GM15510 (cell line): Measurements from ENCODE around the gene IGFALS.

Source experiments
- POLR2A ChIP-seq: IDR thresholded peaks from 3 replicates; pipeline ENCODE4 v1.6.1; 2011; ENCODE audit warnings: borderline replicate concordance; ENCODE audit not compliant: insufficient read length; ENCODE audit errors: extremely low read depth

Gene IGFALS

DNA sequence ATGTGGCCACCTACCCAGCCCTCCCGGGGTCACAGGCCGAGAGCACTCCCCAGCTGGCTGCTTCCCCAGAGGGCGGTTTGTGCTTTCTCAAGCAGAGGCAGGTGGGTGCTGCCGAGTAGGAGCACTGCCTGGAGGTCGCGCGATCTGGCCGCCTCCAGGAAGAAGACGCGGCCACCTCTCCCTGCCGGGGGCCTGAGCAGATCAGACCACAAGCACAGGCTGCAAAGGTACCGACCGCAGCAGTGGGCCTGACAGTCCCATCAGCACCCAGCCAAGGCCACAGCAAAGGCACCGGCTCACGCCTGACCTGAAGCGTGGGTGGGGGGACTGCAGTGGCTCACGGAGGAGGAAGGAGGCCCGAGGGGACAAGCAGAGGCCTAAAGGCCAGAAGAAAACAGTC is 15.2 kb upstream of the IGFALS start:
- TF ChIP-seq POLR2A, result no peak

DNA sequence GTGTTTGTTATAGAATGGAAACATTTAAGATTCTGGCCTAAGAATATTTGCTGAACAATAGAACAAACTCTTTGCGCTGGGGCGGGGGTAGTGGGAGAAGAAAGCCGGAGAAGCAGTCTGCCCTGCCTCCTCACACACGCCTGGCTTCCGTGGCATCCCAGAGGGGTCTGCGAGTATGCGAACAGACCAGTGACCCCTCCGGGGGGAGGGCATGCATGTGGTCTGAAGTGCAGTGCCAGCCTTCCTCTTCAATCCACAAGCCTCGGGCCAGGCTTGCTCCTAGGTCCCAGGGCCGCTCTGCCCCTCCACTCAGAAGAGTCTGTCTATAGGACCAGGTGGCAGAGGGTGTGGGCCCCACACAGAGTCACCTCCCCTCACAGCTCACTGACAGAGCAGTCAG is 14.1 kb upstream of the IGFALS start:
- no peak for TF ChIP-seq POLR2A

DNA sequence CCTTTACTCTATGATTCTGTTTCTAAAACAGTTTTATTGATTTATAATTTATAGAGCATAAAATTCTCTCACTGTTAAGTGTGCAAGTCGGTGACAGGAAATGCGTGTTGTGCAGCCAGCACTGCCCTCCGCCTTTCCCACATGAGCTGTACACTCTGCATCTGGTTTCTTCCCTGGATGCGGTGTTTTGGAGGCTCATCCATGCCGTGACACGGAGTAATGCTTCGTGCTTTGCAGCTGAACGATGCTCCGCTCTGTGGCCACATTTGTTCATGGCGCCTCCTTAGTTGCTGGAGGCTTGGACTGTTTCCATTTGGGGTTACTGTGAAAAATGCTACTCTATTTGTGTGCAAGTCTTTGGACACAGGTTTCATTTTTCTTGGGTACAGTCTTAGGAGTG is 7.2 kb upstream of the IGFALS start:
- TF ChIP-seq POLR2A, result no peak

DNA sequence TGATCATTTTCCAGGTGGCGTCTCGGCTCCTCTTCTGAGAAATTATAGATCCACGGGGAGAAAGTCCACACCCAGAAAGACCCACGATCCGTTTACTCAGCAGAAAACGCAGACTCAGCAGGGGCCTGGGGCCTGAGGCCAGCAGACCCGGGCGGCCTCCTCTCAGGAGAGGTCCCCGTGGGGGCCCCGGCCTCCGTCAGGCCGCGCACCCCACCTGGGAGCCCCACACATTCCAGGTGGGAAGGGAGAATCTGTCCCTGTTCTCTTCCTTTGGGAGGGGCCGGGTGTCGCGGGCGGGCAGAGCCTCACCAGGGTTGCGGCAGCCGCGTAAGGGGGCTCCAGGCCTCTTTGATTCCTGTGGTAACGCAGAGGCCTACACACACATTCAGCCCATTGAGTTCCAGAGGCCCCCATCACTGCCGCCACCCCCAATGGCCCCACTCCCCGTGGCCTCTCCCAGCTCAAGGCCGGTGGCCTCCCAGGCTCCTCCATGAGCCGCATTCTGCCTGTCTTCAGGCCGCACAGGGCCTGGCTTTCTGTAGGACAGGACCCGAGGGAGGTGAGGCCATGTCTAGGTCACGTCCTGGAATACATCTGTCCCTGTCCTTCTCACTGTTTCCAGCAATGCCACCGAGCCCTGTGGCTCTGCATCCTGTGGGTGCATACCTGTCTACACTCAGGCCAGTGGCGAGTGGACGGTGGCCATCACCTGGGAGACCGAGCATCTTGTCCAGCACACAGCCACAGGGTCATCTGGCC is 1.6 kb upstream of the IGFALS start:
- no peak for TF ChIP-seq POLR2A

DNA sequence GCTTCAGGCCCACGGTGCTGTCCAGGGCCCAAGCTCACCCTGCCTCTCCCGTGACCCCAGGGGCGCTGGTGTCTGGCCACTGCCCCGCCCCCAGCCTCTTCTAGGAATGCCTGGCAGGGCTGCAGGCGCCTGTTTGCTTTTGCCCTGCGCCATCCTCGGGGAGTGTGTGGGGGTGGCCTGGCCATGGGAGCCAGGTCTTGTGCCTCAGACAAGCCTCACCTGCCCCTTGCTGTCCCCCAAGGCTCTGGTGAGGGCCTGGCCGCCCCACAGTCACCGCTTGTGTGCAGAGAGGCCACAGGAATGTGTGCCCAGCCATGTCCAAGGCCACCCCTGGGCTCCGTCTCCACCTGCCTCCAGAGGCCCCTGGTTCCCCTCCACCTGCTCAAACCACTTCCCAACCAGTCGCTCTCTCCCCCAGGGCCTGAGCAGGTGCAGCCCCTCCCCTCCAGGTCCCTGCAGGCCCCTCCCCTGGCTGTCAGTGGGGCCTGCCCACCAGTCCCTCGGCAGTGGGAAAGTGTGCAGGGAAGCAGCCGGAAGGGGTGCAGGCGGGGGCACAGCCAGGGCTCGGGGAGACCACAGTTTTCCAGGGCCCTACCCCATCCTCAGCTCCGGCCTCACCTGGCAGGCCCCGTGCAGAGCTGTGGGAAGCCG is 841 bp upstream of the IGFALS start:
- TF ChIP-seq POLR2A, result no peak

DNA sequence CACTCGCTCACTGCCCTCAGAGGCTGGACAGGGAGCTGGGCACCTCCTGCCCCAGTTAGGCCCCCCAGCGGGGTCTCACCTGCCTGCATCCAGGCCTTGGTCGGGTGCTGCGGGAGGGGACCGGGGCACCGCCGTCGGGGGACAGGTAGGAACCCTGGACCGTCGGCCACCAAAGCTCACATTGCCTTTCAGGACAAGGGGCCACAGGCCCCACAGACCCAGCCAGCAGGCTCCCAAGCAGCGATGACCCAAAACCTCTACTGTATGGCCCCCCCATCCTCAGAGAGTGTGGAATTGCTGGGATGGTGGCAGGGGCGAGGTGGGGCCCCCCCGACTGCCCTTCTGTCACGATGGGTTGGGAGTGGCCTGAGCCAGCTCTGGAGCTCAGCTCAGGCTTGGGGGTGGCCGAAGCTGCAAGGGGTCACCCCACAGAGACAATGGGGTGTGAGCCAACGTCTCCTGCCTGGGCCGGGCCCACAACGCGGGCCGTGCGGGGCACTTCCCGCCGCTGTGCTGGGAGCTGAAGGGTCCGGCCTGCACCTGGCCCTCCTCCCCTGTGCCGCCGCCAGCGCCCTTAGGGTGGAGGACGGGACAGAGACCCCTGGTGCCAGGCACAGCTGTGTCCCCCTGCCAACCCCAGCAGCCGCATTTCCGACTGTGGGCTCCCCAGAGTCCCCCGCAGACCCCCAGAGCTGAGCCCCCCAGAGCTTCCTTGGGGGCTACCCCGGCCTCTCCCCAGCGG is 498 bp downstream of the IGFALS start:
- TF ChIP-seq POLR2A, result no peak

DNA sequence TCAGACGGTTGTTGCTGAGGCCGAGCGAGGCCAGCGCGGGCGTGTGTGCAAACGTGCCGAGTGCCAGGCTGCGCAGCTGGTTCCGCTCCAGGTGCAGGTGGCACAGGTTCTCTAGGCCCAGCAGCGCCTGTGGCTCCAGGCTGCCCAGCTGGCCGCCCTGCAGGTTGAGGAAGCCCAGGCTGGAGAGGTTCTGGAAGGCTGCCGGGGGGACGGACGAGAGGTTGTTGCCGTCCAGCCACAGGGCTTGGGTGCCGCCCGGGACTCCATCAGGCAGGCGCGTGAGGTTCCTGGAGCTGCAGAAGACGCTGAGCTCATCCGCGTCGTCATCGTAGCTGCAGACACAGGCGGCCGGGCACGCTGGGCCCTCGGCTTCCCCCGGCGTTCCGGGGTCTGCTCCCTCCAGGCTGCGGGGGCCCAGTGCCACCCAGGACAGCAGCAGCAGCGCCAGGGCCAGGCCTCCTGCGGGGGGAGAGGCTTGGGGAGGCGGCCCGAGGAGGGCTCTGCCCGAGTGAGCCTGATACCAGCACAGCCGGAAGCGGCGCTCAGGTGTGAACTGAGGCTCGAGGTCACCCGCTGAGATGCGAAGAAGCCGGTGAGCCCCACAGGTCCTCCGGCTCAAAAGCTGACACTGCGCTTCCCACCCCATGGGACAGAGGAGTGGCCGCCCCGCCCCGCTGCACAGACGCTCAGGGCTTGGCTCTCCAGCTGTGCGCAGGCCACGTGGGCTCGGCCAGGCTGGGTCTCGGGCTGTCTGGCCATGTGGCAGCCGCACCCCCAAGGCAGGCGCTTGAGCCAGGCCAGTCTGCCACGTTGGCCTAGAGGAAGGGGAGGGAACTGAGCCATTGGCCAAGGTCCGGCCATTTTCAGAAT is 1.3 kb downstream of the IGFALS start:
- no peak for TF ChIP-seq POLR2A

DNA sequence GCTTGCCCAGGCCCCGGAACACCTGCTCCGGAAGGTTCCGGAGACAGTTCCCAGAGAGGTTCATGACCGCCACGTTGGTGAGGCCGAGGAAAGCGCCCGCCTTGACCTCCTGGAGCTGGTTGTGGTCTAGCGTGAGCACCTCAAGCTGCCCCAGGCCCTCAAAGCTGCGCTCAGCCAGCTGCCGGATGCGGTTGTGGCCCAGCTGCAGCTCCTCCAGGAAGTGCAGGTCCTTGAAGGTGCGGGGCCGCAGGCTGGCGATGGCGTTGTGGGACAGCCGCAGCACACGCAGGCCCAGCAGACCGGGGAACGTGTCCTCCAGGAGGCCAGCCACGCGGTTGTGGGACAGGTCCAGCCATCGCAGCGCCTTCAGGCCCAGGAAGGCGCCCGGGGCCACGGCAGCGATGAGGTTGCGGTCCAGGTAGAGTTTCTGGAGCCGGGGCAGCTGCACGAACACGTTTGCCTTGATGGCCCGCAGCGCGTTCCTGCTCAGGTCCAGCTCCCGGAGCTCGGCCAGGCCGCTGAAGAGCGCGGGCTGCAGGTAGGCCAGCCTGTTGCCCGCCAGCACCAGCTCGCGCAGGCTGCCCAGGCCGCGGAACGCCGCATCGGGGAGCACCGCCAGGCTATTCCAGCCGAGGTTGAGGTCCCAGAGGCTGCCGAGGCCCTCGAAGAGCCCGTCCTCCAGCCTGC is 2.1 kb downstream of the IGFALS start:
- TF ChIP-seq POLR2A, result no peak

DNA sequence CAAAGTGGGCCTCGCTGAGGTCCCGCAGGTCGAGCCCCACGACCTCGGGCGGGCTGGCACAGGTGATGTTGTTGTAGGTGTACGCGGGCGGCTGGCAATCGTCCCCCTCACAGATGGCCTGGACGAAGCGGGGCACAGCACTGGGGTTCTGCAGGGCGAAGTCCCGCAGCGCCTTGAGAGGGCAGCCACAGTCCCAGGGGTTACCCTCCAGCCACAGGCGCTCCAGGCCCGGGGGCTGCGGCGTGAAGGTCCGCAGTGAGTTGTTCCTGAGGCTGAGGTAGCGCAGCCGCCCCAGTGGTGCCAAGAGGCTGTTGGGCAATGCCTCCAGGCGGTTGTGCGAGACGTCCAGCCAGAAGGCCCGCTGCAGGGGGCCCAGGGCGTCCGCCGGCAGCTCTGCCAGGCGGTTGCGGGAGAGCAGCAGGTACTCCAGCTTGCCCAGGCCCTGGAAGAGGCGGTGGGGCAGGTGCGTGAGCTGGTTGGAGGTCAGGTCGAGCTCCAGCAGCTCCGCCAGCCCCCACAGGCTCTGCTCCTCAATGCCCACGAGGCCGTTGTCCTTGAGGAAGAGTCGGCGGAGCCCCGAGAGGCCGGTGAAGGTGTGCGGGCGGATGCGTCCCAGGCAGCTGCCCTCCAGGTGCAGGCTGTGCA is 2.8 kb downstream of the IGFALS start:
- no peak for TF ChIP-seq POLR2A

DNA sequence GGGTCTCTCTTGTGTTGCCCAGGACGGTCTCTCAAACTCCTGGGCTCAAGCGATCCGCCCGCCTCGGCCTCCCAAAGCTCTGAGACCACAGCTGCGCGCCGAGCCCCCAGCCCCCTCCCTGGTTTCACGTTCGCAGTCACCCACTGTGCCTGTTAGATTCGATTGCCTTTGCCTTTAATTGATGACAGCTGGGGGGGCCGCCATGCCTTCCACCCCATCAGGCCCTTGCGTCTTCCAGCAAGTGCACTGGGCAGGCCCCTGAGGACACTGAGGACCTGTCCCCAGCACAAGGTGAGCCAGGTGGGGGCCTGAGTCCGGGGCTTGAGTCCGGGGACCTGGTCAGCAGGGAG is 3.3 kb downstream of the IGFALS start:
- TF ChIP-seq POLR2A, result no peak

DNA sequence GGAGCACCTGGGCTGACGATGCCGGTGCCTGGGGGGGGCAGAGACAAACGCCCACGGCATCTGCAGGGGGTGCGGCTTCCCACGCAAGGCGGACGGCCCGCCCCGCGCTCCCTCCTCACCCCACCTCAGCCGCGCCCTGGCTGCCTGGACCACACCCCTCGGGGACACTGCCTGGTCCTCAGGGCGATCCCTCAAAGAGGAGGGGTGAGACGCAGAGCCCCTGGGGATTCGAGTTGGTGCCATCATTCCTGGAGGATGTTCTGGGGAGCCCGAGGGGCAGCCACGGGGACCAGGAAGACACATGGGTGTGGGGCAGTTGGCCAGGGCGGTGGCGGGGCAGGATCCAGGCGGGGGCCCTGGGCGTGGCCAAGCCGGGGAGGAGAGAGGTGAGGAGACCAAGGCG is 3.9 kb downstream of the IGFALS start:
- TF ChIP-seq POLR2A, result no peak

DNA sequence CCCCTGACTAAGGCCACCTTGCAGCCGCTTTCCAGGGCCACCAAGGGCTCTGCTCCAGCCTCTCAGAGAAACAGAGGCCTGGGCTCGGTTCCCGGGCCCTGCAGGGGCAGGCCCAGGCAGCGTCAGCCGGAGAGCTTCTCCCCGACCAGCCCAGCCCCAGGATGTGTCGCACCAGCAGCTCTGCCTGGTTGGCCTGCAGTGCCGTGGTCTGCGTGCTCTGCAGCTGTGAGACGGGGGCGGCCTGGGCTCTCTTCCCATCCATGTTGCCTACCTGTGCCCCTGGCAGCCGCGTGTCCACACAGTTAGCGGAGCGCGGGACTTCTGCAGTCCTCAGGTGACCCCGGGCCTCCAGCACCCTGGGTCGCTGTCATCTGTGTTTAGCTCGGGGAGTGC is 4.8 kb downstream of the IGFALS start:
- no peak for TF ChIP-seq POLR2A

DNA sequence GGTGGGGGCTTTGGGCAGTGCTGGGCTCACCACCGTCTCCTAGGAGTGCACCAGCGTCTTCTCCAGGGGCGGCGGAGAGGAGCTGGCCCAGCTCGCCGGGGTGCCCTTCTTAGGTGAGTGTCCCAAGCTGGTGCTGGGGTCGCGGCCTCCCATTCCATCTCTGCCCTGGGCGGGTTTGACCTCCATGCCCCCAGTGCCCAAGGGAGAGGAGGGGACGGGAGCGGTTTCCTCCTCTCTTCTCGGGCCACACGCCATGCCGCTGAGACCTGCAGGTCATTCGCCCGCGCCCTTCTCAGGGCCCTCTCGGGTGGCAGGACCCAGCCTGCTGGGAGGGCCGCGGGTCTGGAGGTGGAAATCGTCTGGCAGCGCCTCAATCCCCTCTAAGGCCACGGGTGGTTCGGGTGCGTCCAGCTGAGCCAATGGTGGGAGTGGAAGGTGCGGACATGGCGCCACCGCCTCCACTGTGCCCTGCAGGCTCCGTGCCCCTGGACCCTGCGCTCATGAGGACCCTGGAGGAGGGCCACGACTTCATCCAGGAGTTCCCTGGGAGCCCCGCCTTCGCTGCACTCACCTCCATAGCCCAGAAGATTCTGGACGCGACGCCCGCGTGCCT is 5.3 kb downstream of the IGFALS start:
- no peak for TF ChIP-seq POLR2A
